Measurements from ENCODE around the gene GNG13.

DNA sequence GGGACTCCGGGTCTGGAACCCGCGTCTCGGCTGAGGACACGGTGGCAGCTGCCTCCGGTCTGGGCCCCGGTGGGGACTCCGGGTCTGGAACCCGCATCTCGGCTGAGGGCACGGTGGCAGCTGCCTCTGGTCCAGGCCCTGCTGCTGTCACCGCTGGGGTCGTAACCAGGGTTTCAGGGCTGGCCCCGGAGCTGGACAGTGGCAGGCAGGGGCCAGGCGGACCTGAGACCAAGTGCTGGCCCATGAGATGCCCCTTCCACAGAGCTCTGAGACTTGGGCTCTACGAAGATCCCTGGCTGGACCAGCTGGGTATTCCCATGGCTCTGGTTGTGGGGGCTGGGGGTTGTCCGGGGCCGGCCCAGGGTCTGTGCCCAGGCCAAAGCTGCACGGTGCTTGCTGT, 16.1 kb downstream of the GNG13 start:
- TF ChIP-seq, protein P1, sequence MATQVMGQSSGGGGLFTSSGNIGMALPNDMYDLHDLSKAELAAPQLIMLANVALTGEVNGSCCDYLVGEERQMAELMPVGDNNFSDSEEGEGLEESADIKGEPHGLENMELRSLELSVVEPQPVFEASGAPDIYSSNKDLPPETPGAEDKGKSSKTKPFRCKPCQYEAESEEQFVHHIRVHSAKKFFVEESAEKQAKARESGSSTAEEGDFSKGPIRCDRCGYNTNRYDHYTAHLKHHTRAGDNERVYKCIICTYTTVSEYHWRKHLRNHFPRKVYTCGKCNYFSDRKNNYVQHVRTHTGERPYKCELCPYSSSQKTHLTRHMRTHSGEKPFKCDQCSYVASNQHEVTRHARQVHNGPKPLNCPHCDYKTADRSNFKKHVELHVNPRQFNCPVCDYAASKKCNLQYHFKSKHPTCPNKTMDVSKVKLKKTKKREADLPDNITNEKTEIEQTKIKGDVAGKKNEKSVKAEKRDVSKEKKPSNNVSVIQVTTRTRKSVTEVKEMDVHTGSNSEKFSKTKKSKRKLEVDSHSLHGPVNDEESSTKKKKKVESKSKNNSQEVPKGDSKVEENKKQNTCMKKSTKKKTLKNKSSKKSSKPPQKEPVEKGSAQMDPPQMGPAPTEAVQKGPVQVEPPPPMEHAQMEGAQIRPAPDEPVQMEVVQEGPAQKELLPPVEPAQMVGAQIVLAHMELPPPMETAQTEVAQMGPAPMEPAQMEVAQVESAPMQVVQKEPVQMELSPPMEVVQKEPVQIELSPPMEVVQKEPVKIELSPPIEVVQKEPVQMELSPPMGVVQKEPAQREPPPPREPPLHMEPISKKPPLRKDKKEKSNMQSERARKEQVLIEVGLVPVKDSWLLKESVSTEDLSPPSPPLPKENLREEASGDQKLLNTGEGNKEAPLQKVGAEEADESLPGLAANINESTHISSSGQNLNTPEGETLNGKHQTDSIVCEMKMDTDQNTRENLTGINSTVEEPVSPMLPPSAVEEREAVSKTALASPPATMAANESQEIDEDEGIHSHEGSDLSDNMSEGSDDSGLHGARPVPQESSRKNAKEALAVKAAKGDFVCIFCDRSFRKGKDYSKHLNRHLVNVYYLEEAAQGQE (IDR thresholded peaks at IDR 0.05; ENCODE audit: low read depth): no peak
- TF ChIP-seq YY1 (IDR thresholded peaks at IDR 0.05; ENCODE audit: low read depth): no peak
- no peak for TF ChIP-seq TCF12 (IDR thresholded peaks at IDR 0.05; ENCODE audit: low read depth)
- no peak for TF ChIP-seq FOXM1 (IDR thresholded peaks at IDR 0.05; ENCODE audit: borderline replicate concordance, low read depth)
- TF ChIP-seq, protein P2, sequence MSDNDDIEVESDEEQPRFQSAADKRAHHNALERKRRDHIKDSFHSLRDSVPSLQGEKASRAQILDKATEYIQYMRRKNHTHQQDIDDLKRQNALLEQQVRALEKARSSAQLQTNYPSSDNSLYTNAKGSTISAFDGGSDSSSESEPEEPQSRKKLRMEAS (IDR thresholded peaks at IDR 0.05): no peak
- TF ChIP-seq USF1 (IDR thresholded peaks at IDR 0.05): no peak
- TF ChIP-seq NFIC (IDR thresholded peaks at IDR 0.05): no peak
- no peak for TF ChIP-seq CREB1 (IDR thresholded peaks at IDR 0.05; ENCODE audit: low read depth)
- TF ChIP-seq EP300 (IDR thresholded peaks at IDR 0.05; ENCODE audit: borderline replicate concordance): no peak
- TF ChIP-seq RAD21 (IDR thresholded peaks at IDR 0.05; ENCODE audit: low read depth): no peak
- TF ChIP-seq CEBPB (IDR thresholded peaks at IDR 0.05): no peak
- TF ChIP-seq TAF1 (IDR thresholded peaks at IDR 0.05; ENCODE audit: low read depth): no peak
- TF ChIP-seq EGR1 (IDR thresholded peaks at IDR 0.05): no peak

Data from Ishikawa (cell line).